C4-2B (cell line): ENCODE results near the gene SLC6A6.

Experiments
- CTCF ChIP-seq: fragments of 450-650 bp; conservative IDR thresholded peaks from 2 replicates; pipeline ENCODE4 v1.5.1; 2017; ENCODE audit warnings: mild to moderate bottlenecking
- ZFX ChIP-seq: fragments of 450-650 bp; IDR thresholded peaks from 2 replicates; pipeline ENCODE4 v1.6.1; 2017

DNA sequence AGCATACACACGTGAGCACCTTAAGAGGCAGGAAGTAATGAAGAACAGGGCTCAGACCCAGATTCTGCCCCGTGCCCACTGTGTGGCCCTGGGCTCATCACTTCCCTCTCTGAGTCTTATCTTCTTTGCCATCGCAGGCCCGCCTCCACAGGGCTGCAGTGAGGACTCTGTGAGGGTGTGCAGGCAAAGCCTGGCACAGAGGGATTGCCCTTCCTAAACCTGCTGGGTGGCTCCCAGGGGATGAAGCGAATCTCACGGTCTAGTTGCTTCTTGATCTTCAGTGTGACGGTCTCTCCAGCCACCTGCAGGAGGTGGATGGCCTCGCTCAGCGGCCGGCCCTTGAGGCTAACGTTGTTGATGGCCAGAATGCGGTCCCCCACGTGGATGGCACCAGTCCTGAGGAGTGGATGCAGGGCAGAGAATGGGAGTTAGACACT lies 104.9 kb downstream of the SLC6A6 start:
- TF ChIP-seq CTCF = no peak
- no peak for TF ChIP-seq ZFX
